ENCODE measurements around the gene ASTN1. TPM values are rescaled to one million over a fixed set of nuclear protein-coding genes. Genes with fewer than 3 reads are reported as not detected.
"Not testable (repeated sequence)": the region's sequence is repeated elsewhere in the genome, so short reads cannot be mapped to it uniquely, and the experiment has no call there.

Gene ASTN1
- polyA plus RNA-seq, 1 of the 3 experiments (the other 2 are of a cell fraction), result 0.13 TPM

GRCh38 chr1:177077006-177077405 is 87.5 kb downstream of the ASTN1 start:
- H3K27me3 ChIP-seq (ENCODE audit: insufficient read depth), result no peaks in the 10 kb centered on the region
- H3K36me3 ChIP-seq (replicated peaks in 1 of 2; ENCODE audit: control insufficient read depth in 1 of 2, insufficient read depth in 2 of 2, low read length in 1 of 2), result no peaks in the 10 kb centered on the region
- no peak for DNase-seq
- peak overlapping the region in 1 of 2 experiments; percentile 34; a peak in 1 of 4 replicates for H3K27ac ChIP-seq (ENCODE audit: low read depth in 2 of 2, low read length in 1 of 2)
- peaks cover 0 to 23% of the 10 kb centered on the region in 2 experiments; a peak in 2 of 4 replicates for H3K4me1 ChIP-seq (ENCODE audit: control insufficient read depth in 1 of 2, insufficient read depth in 2 of 2, low read depth in 1 of 2, low read length in 1 of 2)
- no peaks in the 10 kb centered on the region for H3F3A ChIP-seq (replicated peaks; ENCODE audit: insufficient read depth)
- no peaks in the 10 kb centered on the region for H3K9me3 ChIP-seq
- ChIA-PET CTCF (interaction anchor here (1.6 kb wide), 1 partner anchor 105 kb away, joined by 5 read pairs; no protein-coding TSS in a partner anchor), POLR2A (no interaction called here)
- no peaks in the 10 kb centered on the region for H3K79me2 ChIP-seq (ENCODE audit: insufficient read depth)
- no peaks in the 10 kb centered on the region for H3K9me2 ChIP-seq
- H2AFZ ChIP-seq (ENCODE audit: low read depth), result no peak overlapping the region
- H4K20me1 ChIP-seq (ENCODE audit: insufficient read depth), result no peaks in the 10 kb centered on the region
- 55% methylated on average over 8 of the region's 8 CpGs for WGBS (ENCODE audit: low lambda C conversion rate)
- H3K4me3 ChIP-seq (ENCODE audit: low read depth in 2 of 2, low read length in 1 of 2), result no peak overlapping the region
- no peak overlapping the region for H3K9ac ChIP-seq
- TF ChIP-seq EP300 (IDR thresholded peaks at IDR 0.05; ENCODE audit: borderline replicate concordance in 1 of 2, low read depth in 1 of 2, low read length in 1 of 2) (no peak), EZH2phosphoT487 (IDR thresholded peaks at IDR 0.05; ENCODE audit: borderline replicate concordance, low read depth) (no peak), RAD21 (IDR thresholded peaks at IDR 0.05; ENCODE audit: low read length) (no peak), ZBTB33 (IDR thresholded peaks at IDR 0.05; ENCODE audit: borderline replicate concordance, low read depth) (no peak), REST (IDR thresholded peaks at IDR 0.05; ENCODE audit: low read depth, low read length) (no peak), ELF1 (IDR thresholded peaks at IDR 0.05) (no peak), SIN3A (IDR thresholded peaks at IDR 0.05; ENCODE audit: borderline replicate concordance, low read depth, low read length) (no peak), IRF3 (IDR thresholded peaks at IDR 0.05; ENCODE audit: low read depth, low read length) (no peak), POLR2AphosphoS5 (IDR thresholded peaks at IDR 0.05; ENCODE audit: low read depth, low read length) (no peak), NRF1 (IDR thresholded peaks at IDR 0.05; ENCODE audit: low read depth, low read length) (no peak), GATA2 (CRISPR knock-in tag; IDR thresholded peaks at IDR 0.05) (no peak)
- no peak overlapping the region for H3K4me2 ChIP-seq

GRCh38 chr1:177074811-177075210 is 89.7 kb downstream of the ASTN1 start:
- WGBS (ENCODE audit: low lambda C conversion rate), result 58% methylated on average over 3 of the region's 3 CpGs
- DNase-seq; H3K4me2 ChIP-seq; H2AFZ ChIP-seq (ENCODE audit: low read depth); H3K4me3 ChIP-seq (ENCODE audit: low read depth in 2 of 2, low read length in 1 of 2); H3K79me2 ChIP-seq (ENCODE audit: insufficient read depth); H3F3A ChIP-seq (replicated peaks; ENCODE audit: insufficient read depth); H3K9me2 ChIP-seq; H3K27me3 ChIP-seq (ENCODE audit: insufficient read depth); POLR2A ChIA-PET; H3K9me3 ChIP-seq; H3K9ac ChIP-seq; H4K20me1 ChIP-seq (ENCODE audit: insufficient read depth); H3K36me3 ChIP-seq (replicated peaks in 1 of 2; ENCODE audit: control insufficient read depth in 1 of 2, insufficient read depth in 2 of 2, low read length in 1 of 2); H3K27ac ChIP-seq (ENCODE audit: low read depth in 2 of 2, low read length in 1 of 2): not testable (repeated sequence)
- CTCF ChIA-PET, result interaction anchor here (1.0 kb wide), 1 partner anchor 107 kb away, joined by 5 read pairs; no protein-coding TSS in a partner anchor
- H3K4me1 ChIP-seq (ENCODE audit: control insufficient read depth in 1 of 2, insufficient read depth in 2 of 2, low read depth in 1 of 2, low read length in 1 of 2), result peaks cover 0 to 22% of the 10 kb centered on the region in 2 experiments; a peak in 2 of 4 replicates
